Vagina (tissue), 2 donors: ENCODE measurements around the gene DENND5B.

Experiments used
- CTCF ChIP-seq, 3 experiments: fragments of 450-650 bp in 2 of 3; fragments of 200-600 bp in 1 of 3; sonication (generic) in 1 of 3; IDR thresholded peaks; one replicate each; pipeline ENCODE4 v1.5.1; 2017 to 2019; ENCODE audit warnings: antibody characterized with exemption in 3 of 3, mild to moderate bottlenecking in 2 of 3, moderate library complexity in 2 of 3
- POLR2A ChIP-seq, 2 donors: fragments of 450-650 bp; IDR thresholded peaks; one replicate each; pipeline ENCODE4 v1.6.1; 2017; ENCODE audit warnings: antibody characterized with exemption in 2 of 2, mild to moderate bottlenecking in 2 of 2, moderate library complexity in 2 of 2

GRCh38 chr12:31370531-31371255 is 220.2 kb downstream of the DENND5B start:
- TF ChIP-seq CTCF (IDR thresholded peaks at IDR 0.05) = no peak
- no peak for TF ChIP-seq POLR2A (IDR thresholded peaks at IDR 0.05)
